HG02798 (cell line): Measurements from ENCODE around the gene MZB1.
A peak's percentile ranks its signal among the peaks of the same experiment; 100 is the strongest.
"Not testable (repeated sequence)": the region's sequence is repeated elsewhere in the genome, so short reads cannot be mapped to it uniquely, and the experiment has no call there.

Experiments
- ATAC-seq: cut with Tn5 transposase; IDR thresholded peaks from one replicate; pipeline ENCODE4 v1.9.1; 2021; ENCODE audit warnings: mild to moderate bottlenecking; ENCODE audit not compliant: unreplicated experiment, poor library complexity

The MZB1 gene

DNA sequence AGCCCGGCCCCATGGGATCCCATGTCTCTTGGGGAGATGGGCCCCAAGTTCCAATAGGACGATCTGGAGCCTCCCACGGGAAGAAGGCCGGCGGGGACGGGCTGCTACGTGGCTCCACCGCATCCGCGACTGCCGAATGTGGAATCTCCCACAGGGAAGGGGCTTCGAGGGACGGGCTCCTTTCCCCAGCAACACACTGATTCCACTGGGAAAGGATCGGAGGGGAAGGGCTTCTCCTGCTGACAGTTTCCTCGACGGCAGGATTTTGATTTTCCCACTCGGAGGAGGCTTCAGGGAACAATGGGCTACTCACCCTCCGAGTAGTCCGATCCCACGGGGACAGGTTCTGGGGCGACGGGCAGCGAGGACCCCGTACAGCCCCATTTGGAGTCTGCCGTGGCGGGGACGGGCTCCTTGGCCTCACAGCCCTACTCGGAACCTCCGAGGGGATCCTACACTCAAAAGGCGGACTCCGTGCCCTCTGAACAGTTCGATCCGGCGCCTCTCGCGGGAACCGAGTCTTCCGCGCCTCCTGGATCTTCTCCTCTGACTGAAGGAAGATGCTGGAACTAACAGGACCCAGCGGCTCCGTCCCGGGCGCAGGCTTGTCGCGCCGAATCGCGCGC, 3.9 kb upstream of the MZB1 start:
- ATAC-seq = no peak

DNA sequence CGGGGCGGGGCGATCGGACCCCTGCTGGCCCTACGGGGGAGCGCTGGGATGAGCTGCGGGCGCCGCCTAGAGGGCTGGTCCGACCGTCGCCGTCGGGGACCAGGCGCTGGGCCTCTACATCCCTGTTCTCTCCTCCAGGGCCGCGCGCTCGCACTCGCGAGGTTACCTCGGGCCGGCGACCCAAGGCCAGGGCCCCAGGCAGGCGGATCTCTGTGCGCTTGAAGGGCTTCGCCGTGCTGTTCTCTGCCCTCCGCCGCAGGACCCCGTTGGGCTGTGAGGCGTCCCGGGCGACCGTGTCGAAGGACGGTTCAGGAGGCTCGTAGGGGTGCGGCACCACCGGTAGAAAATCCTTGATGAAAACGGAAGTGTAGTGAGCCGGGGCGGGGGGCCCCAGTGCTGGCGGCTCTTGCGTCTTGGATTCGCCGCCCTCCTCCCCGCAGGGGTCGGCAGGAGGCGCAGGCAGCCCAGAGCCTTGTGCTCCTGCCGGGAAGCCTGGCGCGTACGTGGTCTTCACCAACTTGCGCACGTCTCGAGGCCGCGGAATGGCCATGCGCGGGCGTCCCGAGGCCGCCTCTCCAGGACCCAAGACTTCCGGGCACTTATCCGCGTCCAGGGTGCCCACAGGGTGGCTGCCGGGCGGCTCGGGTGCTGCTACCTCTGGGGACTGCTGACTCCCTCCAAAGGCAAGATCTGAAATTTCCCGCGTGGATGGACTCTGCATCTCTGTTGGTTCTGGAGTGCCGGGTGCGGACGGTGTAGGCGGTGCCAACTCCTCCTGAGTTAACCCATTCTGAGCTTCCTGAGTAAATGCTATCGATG, 3.2 kb upstream of the MZB1 start:
- ATAC-seq = peak; percentile 56

DNA sequence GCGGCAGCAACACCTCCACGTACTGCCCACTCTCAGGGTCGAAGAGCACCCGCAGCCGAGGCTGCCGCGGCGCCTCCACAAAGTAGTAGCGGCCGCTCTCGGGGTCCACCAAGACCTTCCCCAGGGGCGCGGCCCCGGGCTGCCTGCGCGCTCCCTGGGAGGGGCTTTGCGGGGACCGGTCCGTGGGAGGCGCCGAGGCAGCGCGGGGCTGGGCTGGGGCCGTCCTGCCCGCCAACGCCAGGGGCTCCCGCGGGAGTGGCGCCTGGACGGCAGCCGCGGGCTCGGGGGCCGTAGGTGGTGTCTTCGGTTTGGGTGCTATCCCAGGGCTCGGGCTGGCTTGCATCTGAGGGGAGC, 2.6 kb upstream of the MZB1 start:
- ATAC-seq = no peak

DNA sequence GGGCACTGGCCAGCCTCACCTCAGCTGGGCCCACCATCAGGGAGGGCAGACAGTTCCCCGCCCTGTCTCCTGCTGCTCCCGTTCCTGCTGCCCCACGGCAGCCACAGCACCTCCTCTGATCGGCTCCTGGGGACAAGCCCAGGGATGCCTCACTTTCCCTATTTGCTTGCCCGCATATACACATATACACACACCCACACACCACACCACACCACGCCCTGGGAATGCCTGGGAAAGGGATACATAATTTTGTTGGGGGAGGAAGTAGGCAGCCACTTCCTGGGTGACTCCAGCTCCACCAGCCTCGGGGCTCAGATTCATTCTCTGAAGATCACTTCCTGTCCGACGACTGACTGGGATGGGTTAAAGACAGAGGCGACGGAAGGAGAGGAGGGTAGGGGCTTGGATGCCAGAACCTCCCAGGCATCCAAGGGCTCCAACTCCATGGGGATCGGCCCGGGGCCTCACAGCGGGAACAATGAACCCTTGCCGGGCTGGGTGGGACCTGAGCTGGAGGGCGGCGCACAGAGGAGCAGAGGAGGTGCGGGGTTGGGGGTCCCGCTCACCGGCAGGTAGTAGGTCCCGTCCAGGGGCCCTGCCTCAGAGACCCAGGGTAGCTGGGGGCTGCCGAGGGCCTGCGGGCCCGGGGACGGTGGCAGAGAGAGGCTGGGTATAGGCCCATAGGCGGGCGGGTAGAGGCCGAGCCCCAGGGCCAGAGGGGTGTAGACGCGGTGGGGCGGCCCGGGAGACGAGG, 2.0 kb upstream of the MZB1 start:
- no peak for ATAC-seq

DNA sequence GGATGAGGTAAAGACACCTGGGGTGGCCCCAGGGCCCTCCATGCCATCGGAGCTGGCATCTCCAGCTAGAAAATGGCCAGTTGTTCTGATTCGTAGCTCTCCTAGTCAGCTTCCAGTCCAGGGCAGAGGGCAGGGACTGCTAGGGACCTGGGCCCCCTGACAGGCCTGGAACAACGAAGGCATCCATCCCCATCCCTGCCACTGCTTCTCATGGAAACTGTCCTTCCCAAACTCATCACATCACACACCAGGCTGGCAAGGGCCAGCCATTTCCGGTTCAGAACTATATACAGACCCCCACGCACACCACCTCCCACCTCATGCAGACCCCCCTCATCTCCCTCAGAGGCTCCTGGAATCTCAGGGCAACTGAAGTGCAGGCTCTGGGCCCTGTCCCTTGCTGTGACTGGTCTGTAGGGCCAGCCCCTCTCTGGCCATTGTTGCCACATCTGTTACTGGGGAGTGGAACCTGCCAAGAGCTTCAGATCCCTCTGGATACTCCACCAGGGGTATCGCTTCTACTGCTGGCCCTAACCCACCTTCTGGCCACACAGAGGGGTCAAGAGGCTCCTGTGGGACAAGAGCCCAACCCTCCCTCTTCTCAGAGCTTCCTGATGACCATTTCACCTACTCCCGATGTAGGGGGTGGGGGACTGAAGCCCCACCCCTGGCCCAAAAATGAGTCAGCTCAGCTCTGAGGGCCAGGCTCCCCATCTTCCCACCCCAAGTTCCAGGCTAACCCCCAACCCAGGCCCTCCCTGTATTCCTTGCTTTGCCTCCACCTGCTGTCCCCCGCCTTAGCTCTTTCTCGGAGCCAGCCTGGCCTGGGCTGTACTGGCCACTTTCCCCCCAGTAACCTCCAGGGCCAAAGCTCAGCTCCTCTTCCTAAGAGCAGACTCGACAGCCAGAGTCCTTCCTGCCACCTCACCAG, 1.2 kb upstream of the MZB1 start:
- ATAC-seq = no peak

DNA sequence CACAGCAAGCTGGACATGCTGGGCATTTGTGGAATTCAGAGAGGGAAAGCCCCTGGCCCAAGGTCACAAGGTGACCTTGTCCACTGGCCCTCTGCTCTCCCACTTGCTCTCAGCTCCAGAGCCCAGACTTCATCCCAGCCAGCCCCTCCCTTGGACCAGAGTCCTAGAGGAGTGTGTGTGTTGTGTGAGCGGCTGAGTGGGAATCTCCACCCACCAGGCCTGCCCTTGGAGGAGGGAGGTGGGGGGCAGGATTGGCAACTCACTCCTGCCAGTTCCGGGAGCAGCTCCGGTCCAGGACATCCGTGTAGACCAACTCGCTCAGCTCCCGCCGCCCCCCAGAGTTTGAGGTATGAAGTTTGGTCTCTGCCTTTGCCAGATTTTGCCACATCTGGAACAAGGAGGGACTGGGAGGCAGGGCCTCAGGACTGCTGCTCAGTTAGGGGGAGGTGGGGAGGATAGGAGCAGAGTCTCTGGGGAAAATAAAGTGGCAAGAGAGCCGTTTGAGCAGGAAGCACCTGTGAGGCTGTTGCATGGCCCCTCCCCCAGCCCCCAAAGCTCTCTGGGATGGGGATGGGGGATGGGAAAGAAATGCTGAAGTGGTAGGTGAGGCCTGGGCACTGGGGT, 1.4 kb downstream of the MZB1 start:
- no peak for ATAC-seq

DNA sequence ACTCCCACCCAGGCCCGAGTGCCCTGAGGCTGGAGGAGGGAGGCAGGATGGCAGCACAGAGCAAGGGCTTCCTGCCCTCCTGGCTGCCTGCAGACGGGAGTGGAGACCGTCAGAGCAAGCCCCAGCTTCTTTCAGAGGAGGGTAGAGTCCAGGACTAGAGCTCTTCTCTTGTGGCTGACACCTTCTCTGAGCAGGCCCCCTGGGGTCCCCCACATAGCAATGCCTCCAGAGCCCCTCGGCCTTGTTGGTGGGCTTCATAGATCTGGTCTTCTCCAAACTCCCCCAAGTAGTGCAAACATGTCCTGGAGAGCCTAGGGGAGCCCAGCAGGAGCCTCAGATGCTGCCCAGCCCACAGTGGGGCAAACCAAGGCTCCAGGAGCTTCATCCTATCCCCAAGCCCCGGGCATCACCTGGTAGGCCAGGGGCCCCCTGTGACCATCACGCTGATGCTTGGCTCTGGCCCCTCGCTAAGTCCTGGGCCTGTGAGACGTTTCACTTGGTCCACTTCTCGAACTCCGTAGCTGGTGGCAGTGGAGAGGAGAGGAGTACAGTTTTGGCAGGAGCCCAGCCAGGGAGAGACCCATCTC, 2.0 kb downstream of the MZB1 start:
- no peak for ATAC-seq

DNA sequence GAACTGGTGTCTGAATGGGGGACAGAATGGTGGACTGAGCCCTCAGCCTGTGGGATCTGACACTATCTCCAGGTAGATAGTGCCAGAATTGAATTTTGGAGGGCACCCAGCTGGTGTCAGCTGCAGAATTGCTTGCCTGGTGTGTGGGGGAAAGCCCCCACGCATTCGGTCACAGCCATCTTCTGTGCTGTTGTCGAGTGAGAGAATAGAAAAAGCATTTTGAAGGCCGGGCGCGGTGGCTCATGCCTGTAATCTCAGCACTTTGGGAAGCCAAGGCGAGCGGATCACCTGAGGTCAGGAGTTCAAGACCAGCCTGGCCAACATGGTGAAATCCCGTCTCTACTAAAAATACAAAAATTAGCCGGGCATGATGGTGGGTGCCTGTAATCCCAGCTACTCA, 2.8 kb downstream of the MZB1 start:
- not testable (repeated sequence) for ATAC-seq

DNA sequence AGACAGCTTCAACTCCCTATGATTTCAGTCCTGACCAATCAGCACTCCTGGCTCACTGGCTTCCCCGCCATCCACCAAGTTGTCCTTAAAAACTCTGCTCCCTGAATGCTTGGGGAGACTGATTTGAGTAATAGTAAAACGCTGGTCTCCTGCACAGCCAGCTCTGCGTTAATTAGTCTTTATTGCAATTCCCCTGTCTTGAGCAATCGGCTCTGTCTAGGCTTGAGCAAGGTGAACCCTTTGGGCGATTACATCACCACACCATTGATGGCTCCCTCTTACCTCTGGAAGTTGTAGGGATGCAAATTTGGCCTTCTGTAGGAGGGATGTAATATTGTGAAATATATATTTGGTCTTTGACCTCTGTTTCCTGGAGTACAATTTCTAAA, 3.7 kb downstream of the MZB1 start:
- ATAC-seq = no peak

DNA sequence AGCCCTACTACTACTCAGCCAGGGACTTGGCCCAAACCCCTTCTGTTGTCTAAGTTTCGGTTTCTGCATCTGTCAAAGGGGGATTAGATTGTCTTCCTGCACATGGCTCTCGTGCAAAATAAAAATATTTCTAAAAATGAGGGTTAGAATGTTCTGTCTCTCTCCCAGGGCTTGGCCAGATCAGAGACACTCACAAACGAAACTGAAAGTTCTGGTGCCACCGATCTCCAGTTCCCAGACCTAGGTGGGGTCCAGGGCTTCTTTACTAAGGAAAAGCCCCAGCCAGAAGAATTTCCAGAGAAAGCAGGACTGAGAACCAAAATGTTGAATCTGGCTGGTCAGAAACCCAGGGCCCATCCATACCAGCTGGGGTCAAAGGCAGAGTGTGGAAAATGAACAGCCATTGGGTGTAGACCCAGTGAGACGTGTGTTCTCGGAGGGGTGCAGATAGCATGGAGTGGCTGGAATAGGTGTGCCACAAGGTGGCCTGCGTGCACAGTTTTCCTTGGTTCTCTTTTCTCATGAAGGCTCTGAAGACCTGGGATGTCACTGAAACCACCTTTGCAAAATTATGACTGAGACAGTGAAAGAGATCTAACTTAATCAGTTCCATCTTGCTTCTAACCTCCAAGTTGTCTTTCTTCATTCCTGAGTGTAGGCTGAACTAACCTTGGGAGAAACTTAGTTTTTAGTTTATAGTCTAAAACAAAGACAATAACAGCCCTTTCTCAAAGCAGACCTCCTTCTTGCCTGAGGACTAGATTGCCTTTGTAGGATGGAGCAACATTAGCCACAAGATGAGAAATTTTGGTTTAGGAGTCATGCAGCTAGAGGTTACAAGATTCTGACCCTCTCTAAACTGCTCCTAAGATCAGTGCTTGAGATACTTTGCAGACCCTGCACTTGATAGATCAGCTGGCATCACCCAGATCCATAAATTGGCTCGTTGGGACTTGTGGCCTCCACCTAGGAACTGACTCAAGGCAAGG, 4.4 kb downstream of the MZB1 start:
- no peak for ATAC-seq

DNA sequence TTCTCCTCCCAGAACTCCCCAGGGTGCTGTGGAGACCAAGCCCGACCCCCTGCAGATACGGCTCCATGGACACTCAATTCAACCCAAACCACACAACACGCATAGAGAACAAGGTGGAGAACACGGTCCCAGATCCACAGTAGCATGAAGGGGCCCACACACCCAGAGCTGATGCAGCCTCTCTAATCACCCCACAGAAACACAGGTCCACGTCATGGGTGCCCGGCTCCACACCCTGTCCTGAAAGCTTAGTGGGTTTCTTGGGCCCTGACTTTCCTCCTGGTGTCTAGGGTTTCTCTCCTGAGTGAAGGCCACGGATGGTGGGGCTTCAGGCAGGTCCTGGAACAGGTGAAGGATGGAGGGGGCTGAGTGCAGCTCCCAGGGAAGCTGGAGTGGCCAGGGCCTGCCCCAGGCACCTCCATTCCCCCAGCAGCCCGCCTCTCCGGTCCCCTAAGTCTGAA, 5.1 kb downstream of the MZB1 start:
- ATAC-seq = no peak

DNA sequence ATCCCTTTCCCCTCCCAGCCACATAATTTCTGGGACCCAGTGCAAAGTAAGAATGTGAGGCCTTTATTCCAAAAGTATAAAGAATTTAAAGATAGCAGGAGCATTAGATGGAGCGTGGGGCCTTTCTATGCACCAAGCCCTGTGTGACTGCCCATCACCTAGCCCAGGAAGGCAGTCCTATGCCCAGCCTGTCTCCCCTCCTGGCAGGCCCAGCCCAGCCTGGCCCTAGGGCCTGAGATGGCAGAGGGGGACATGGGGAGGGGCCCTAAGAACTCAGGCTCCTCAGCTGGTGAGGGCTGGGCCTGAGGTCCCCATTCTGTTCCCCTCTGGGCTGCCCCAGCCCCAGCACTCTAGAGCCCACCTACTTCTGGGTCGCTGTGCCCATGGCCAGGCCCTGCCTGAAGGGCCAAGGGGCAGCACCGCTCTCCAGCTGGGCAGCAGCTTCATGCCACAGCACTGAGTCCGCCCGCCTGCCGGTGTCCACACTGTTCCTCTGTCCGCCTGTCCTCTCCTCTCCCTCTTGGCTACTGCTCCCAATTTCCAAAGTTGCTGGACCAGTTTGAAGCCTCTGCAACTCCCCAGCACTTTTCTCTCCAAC, 5.6 kb downstream of the MZB1 start:
- no peak for ATAC-seq

DNA sequence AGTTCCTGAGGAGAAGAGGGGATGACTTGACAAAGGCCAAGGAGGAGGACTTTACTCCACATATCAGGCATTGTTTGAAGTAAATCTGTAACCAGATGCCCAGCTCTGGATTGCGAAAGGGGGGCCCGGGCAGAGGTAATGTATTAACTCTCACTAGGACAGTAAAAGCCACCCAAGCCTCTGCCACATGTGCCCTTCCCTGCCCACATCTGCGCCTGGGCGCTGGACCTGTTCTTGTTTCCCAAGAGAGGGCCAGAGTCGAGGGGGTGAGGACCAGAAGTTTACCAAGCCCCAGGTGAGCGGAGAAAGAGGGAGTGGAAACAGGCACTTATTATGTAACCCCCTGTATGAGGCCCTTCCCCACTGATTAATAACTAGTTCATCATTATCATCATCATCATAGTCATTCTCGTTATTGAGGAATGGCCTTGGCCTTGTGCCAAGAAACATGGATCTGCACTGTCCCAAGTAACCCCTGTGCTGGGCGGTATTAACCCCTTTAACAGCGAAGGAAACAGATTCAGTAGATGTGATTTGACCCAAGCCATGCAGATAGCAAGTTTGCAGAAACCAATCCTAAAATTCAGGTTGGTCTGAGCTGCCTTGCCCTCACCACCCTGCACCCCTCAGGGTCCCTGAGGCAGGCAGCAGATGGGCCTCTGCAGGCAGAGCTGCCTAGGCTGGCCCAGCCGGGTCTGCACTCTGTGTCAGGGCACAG, 6.3 kb downstream of the MZB1 start, which contains the start of gene SLC23A1:
TSS of gene SLC23A1 (minus strand) at position 23 of the 718 bp plus-strand sequence. CDS start 44 bp downstream, outside the sequence.
- no peak for ATAC-seq

DNA sequence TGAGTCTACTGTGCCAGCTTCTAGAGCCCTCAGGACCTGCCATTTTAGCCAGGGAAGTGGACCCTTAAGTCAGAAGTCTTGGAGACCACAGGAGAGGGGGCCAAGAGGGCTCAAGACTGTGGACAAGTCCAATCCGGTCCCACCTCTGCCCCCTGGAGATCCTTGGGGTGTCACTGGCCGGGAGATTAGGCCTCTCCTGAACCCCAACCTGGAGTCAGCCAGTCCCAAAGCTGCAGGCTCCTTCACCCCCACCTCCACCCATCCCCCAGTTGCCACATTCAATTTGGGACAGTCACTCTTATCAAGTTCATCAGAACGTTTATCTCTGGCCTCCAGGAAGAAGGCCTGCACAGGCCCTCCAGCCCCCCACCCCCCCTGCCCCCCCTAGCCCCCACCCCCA, 6.9 kb downstream of the MZB1 start:
- no peak for ATAC-seq

DNA sequence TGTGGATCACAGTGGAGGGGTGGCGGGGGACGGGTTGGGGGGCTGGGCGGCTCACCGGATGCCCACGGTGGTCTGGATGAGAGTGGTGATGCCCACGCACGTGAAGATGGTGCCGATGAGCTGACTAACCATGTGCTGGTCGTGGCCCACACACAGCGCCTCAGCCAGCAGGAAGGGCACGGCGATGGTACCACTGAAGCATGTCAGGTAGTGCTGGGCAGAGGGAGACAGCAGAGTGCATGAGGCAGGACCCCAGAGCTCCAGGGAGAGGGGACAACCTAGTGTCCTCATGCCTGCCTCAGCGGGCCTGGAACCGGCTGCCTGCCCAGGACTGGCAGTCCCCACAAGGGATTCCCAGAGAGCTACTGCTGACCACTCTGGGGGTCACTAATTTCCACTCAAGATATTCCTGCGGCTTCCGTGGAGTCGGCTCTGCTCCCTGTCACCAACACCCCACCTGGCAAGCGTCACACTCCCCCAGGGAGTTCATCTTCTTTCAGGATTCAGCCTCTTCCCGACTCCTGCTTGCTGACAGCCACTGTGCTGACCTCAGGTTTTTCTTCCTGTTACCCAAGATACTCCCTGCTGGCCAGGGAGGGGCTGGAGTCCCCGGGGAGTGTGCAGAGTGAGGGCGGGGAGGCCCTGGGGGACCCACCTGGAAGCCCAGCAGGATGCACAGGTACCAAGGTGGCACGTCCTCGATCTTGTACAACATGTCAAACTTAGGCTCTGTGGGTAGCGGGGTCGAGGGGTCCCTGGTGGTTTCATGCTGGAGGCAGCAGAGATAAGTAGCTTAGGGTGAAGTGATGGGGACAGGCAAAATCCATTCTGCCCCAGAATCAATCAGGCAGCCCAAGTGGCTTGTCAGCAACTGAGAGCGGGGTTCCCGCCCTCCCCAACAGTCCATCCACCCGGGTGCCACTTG, 7.6 kb downstream of the MZB1 start:
- ATAC-seq = no peak
